Stimulated activated CD8-positive, alpha-beta memory T cell treated with anti-CD3 and anti-CD28 coated beads, Interleukin-4, amount 100 ng/mL, for 24 hours (primary cell): ENCODE results near the gene VAV2.
"Not testable (repeated sequence)": the region's sequence is repeated elsewhere in the genome, so short reads cannot be mapped to it uniquely, and the experiment has no call there.

Source experiments
- DNase-seq: peaks from one replicate; pipeline ENCODE4 v3.0.0-alpha.2; 2020; ENCODE audit warnings: low read depth

The VAV2 gene

GRCh38 chr9:133767625-133768024 is 224.5 kb downstream of the VAV2 start:
- DNase-seq = no peak

- DNase-seq = no peak
These were observed 225.1 kb downstream of the VAV2 start for GRCh38 chr9:133767008-133767407.

GRCh38 chr9:133766234-133766633 is 225.9 kb downstream of the VAV2 start:
- DNase-seq = not testable (repeated sequence)

GRCh38 chr9:133763272-133764183 is 228.6 kb downstream of the VAV2 start:
- no peak for DNase-seq

- no peak for DNase-seq
These were observed 229.4 kb downstream of the VAV2 start for GRCh38 chr9:133762488-133763271.

GRCh38 chr9:133761641-133762248 is 230.4 kb downstream of the VAV2 start:
- DNase-seq = no peak

- DNase-seq = no peak
These were observed 231.3 kb downstream of the VAV2 start for GRCh38 chr9:133760713-133761290.

GRCh38 chr9:133759946-133760345 is 232.2 kb downstream of the VAV2 start:
- DNase-seq = no peak

GRCh38 chr9:133759146-133759900 is 232.8 kb downstream of the VAV2 start:
- no peak for DNase-seq

- no peak for DNase-seq
These were observed 233.9 kb downstream of the VAV2 start for GRCh38 chr9:133758228-133758627.

- no peak for DNase-seq
These were observed 237.4 kb downstream of the VAV2 start for GRCh38 chr9:133754688-133755227.

GRCh38 chr9:133754187-133754586 is 237.9 kb downstream of the VAV2 start:
- no peak for DNase-seq

- no peak for DNase-seq
These were observed 239.2 kb downstream of the VAV2 start for GRCh38 chr9:133752739-133753446.

- DNase-seq = no peak
These were observed 241.0 kb downstream of the VAV2 start for GRCh38 chr9:133750982-133751649.

- DNase-seq = no peak
These were observed 244.8 kb downstream of the VAV2 start for GRCh38 chr9:133747309-133747708.

- DNase-seq = not testable (repeated sequence)
These were observed 247.6 kb downstream of the VAV2 start for GRCh38 chr9:133744528-133744927.

GRCh38 chr9:133742849-133743444 is 249.2 kb downstream of the VAV2 start:
- peak; percentile 66 for DNase-seq

GRCh38 chr9:133742251-133742650 is 249.9 kb downstream of the VAV2 start:
- DNase-seq = no peak

GRCh38 chr9:133741716-133742115 is 250.4 kb downstream of the VAV2 start:
- DNase-seq = no peak

GRCh38 chr9:133740911-133741310 is 251.2 kb downstream of the VAV2 start:
- DNase-seq = no peak
